Measurements from ENCODE around the gene SLC35F1.

GRCh38 chr6:117974914-117975627, 68.0 kb downstream of the SLC35F1 start:
- TF ChIP-seq POLR2A (IDR thresholded peaks at IDR 0.05) (no peak), CTCF (IDR thresholded peaks at IDR 0.05) (no peak)

All from prostate gland (tissue), 2 donors.